Measurements from ENCODE around the gene COG4.

The COG4 gene

DNA sequence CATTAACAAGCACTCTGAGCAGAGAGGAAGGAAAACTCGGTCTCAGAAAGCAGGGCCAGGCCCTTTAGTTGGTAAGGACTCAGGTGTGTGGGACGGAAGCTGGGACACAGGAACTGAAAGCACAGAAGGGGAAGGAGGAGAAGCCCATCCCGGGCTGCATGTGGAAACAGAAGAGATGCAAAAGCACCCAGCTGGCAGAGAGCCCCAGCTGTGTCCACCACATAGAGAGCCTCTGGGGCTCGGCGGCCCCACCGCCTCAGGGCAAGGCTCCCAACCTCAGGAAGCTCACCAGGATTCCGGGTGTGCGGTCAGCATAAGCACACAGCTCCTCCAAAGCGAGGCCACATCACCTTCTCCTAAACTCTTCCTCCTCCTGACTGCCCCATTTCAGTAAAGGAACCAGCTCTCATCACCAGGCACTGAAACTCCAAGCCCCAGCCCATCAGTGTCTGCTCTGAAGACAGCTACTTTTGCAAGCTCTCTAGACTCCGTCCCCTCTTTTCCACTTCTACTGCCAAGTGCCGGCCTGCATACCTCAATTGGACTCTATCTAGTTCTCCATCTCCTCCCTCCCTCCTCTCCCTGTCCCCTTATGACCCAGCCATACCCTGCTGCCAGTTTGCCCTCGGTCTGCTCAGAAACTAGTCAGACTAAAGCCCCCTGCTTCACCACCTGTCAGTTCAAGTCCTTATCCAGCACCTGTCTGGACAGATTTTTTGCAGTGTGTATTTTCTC, 90.5 kb downstream of the COG4 start:
- Histone ChIP-seq H3K9me3 (replicated peaks in 1 of 11) (no peaks in the 10 kb centered on the region), H3K36me3 (peaks cover 6 to 16% (median 10%) of the 10 kb centered on the region in 11 experiments; a peak in 15 of 22 replicates), H3K4me3 (peak overlapping the region in 6 of 10 experiments; percentile 20 to 48 (median 24); a peak in 9 of 20 replicates), H3K27me3 (no peaks in the 10 kb centered on the region), H4K20me1 (peaks cover 6 to 73% (median 31%) of the 10 kb centered on the region in 11 experiments; a peak in 18 of 22 replicates), H3K4me1 (peaks cover 92 to 98% (median 96%) of the 10 kb centered on the region in 10 experiments), H3K27ac (peak overlapping the region in 10 of 11 experiments; percentile 68 to 98 (median 93); a peak in 21 of 22 replicates), H3K4me2 (peak overlapping the region; percentile 80 to 99 (median 97)), H3K9ac (peak overlapping the region; percentile 4 to 83 (median 62); a peak in 21 of 22 replicates)
- TF ChIP-seq Cebpa-rat (IDR thresholded peaks at IDR 0.05): no peak

DNA sequence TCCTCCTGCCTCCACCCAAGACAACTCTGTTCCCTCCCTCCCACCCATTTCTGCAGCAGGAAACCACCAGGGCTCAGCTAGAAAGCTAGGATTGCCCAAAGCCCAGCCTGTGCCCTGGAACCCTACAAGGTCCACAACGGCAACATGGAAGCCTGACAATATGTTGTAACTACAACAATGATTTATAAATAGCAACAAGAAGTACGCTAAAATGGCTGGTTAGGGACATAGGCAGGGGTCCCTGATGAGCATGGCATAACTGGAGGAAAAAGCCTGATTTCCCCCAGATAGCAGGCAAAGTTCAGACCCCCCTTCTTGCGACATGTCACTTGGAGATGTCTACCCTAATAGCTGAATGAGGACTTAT, 91.0 kb downstream of the COG4 start:
- Histone ChIP-seq H3K4me3 (peak overlapping the region in 5 of 10 experiments; percentile 24 to 48 (median 25); a peak in 6 of 20 replicates), H3K4me2 (peak overlapping the region; percentile 80 to 99 (median 97)), H3K27ac (peak overlapping the region in 10 of 11 experiments; percentile 68 to 98 (median 93); a peak in 21 of 22 replicates), H3K4me1 (peaks cover 92 to 98% (median 96%) of the 10 kb centered on the region in 10 experiments), H3K27me3 (no peaks in the 10 kb centered on the region), H4K20me1 (peaks cover 6 to 70% (median 26%) of the 10 kb centered on the region in 11 experiments; a peak in 17 of 22 replicates), H3K9me3 (replicated peaks in 1 of 11) (no peaks in the 10 kb centered on the region), H3K36me3 (peaks cover 6 to 16% (median 10%) of the 10 kb centered on the region in 11 experiments; a peak in 15 of 22 replicates), H3K9ac (peak overlapping the region in 10 of 11 experiments; percentile 52 to 83 (median 62); a peak in 20 of 22 replicates)
- peak in 1 of 11 experiments; percentile 43; a peak in 1 of 22 replicates for TF ChIP-seq Cebpa-rat (IDR thresholded peaks at IDR 0.05)

DNA sequence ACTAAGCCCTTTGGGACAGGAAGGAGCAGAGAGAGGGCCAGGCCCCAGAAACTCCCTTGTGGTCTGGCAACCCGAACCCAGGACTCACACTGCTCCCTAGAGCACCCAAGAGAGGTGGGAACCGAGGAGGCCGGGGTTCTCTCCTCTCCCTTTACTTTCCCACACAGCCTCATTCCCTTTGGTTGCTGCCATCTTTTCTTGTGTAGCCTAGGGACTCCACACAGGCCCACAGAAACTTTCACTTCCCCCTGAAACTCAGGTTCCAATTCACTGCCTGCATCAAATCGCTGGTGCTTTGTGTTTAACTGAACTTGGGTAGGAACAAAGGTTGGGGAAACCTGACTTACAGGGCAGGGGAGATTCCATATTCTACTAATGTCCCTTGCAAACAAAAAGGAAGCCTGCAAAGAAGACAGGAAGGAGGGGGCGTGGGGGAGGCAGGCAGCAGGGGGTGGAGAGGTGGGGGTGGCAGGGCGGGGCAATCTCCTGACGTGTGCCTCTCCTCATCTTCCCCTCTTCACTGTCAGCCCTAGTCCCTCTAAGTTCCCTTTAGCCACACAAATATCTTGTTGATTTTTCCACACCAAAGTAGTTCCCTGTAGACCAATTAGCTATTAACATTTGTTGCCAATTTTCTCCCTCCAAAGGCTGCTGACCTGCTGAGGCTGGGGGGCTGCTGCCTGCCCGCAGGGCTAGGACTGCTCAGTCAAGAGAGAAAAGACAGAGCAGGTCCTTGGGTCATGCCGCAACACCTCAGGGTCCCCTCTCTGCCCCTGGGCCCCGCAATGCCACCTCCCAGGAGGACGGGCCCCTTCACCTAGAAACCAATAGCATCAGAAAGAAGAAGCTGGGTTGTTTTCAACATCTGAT, 92.5 kb downstream of the COG4 start:
- peak overlapping the region; percentile 63 to 83 (median 80); a peak in 21 of 22 replicates for H3K9ac ChIP-seq
- peak overlapping the region; percentile 96 to 99 (median 98) for H3K4me2 ChIP-seq
- peak overlapping the region in 9 of 10 experiments; percentile 29 to 57 (median 41); a peak in 13 of 20 replicates for H3K4me3 ChIP-seq
- no peaks in the 10 kb centered on the region for H3K9me3 ChIP-seq (replicated peaks in 1 of 11)
- peaks cover 0 to 56% (median 19%) of the 10 kb centered on the region in 11 experiments; a peak in 14 of 22 replicates for H4K20me1 ChIP-seq
- TF ChIP-seq Cebpa-rat (IDR thresholded peaks at IDR 0.05): no peak
- no peaks in the 10 kb centered on the region for H3K27me3 ChIP-seq
- peak overlapping the region; percentile 86 to 98 (median 93) for H3K27ac ChIP-seq
- peaks cover 6 to 18% (median 11%) of the 10 kb centered on the region in 11 experiments; a peak in 15 of 22 replicates for H3K36me3 ChIP-seq
- peaks cover 86 to 98% (median 92%) of the 10 kb centered on the region in 10 experiments for H3K4me1 ChIP-seq

All from BLaER1 treated with 17β-estradiol and CSF1 and Interleukin-3, amounts not matched to agents 10 nM and 100 nM (cell line).